Activated CD8-positive, alpha-beta memory T cell treated with anti-CD3 and anti-CD28 coated beads, Interleukin-2, amount 50 U/mL, for 1 hour (primary cell): ENCODE measurements around the gene MEF2A.

Experiments
- DNase-seq: peaks from one replicate; pipeline ENCODE4 v3.0.0-alpha.2; 2020; ENCODE audit errors: extremely low read depth

MEF2A gene

DNA sequence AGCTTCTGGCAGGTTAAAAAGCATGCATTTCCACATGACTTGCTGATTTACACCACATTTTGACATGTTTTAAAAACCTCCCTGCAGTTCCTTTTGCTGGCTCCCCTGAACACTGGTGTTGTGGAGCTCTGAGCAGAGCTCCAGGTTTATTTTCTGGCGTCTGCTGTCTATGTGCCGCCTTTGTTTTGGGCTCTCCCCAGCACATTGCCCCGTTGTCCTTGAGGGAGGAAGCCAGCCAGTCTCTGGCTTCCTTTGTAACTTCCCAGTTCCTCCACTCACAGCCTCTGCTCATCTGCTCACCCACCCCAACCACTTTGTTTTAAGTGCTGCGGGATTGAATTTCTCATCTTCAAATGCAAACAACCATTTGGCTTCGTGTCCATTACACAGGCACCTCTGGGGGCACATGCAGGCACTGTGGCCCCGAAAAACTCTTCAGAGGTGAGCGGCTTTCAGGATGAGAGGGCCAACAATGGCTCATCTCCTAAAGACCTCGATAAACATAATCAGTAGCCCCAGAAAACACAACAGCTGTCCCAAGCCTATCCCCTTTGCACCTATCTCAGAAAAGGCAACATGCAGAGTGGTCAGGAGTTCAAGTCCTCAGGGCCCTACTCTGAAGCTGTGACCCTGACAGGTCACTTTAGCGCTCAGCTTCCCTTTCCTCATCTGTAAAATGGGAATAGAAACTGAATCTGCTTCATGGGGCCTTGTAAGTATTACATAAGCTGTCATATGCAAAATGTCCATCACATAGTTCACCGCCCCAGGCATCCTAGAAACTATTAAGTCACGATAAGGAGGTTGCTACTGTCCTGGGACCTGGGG, 1.3 kb upstream of the MEF2A start:
- no peak for DNase-seq

DNA sequence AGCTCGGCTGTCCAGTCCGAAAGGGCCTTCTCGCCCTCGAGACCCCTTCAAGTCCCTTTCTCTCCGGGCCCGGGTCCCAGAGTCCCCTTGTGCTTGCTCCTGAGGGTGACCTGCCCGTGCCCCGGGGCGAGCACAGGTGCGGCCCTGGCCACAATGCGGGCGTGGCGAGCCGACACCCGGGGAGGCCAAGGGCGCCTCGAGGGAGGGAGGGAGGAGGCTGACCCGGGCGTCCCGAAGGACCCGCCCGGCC, 810 bp upstream of the MEF2A start:
- DNase-seq: no peak

DNA sequence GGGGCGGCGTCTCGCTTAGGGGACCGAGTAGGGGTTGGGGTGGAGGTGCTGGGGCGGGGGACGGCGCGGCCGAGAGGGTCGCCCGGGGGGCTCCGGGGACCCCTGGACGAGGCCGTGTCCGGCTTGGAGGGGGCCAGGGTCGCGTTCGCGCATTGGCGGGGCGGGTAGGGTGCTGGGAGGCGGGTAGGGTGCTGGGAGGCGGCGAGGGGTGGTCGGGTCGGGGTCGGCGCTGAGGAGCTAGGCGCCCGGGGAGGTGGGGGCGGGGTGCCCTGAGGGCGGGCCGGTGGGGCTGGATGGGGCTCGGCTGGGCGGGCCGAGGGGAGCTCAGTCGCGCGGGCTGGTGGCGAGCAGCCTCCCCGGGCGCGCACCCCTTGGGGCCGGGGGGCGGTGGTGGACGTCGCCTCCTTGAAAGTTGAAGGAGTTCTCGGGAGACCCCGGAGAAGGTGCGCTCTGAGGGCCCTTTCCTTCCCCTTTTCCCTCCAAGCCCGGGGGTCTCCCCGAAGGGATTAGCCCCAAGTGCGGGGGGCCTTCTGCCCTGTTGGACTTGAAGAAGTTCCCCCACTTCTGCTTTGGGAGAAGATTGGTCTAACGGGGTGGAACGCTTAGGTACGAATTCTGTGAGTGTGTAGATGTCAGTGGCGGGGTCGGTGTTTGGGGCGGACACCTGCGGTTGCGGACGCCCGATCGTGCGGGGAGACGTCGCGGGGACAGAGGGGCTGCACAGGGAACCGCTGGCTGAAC, 543 bp downstream of the MEF2A start:
- DNase-seq: no peak

GRCh38 chr15:99568625-99569352, 3.0 kb downstream of the MEF2A start:
- DNase-seq: no peak

DNA sequence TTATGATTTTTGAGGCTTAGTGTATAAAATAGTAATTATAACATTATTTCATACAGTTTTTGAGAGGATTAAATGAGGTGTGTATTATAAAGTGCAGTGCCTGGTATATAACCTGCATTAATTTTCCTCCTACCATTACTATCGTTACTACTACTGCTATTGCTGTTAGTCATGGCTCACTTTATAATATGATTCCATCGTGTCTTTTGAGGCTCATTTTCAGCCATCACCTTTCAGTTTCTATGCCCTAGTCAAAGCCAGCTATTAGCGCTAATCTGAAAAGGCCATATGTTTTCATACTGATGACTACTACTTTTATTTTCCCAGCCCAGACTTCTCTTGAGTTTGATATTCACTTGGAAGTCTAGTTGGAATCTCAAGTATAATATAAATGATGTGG, 5.5 kb downstream of the MEF2A start:
- no peak for DNase-seq

DNA sequence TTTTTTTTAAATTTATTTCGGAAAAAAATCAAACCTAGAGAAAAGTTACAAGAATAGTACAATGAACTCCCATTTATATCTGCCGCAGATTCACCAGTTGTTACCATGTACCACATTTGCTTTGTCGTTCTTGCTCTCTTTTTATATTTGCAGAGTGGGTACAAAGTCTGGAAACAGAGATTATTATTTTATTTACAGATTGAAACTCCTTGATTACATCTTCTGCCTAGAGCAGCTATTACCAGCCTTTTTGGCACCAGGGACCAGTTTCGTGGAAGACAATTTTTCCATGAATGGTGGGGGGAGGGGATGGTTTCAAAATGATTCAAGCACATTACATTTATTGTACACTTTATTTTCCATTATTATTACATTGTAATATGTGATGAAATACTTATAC, 8.3 kb downstream of the MEF2A start:
- no peak for DNase-seq

DNA sequence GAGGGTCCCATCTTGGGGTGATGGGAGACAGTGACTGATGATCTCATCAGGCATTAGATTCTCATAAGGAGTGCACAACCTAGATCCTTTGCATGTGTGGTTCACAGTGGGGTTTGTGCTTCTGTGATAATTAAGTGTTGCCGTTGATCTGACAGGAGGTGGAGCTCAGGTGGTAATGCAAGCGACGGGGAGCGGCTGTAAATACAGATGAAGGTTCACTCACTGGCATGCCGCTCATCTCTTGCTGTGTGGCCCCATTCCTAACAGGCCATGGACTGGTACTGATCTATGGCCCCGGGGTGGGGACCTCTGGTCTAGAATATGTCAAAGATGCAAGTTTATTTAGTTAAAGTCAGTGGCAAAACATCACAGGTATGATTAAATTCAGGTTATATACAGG, 8.7 kb downstream of the MEF2A start:
- no peak for DNase-seq

- no peak for DNase-seq
Observed at GRCh38 chr15:99578809-99579208, 13.0 kb downstream of the MEF2A start.

DNA sequence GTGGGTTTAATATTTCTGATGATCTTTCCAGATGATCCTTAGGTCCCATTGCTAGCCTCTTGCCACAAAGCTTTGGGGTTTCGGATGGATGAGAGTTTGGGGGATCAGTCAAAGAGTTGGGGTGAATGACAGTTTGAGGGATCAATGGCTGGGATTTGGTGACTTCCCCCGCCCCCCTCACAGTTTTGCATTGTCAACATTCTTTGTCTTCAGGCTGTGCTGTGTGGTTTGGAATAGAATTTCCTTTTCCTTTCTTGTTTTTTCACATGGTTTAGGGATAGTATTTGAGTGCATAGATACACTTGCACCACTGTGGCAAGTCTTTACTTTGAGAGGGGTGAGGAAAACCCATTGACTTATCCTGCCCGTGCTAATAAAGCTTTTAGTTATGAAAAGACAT, 14.3 kb downstream of the MEF2A start:
- no peak for DNase-seq

DNA sequence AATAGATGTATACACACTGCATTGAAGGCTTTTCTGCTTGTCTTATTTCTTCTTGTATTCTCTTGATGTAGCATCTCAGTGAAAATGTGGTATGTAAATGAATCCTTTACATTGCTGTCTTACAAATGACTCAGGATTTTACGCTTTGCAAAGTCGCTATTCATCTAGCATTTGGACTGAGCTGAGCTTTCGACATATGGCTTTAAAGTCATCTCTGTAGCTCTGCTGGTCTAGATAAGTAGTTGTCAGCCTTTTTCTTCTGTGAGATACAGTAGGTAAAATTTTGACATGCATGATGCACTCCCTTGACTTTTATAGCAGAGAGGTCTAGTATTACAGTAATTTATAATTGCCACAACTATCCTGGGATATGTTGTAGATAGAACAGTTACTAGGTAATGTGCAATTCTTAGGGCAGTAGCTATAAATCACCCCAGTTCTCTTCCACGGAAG, 16.8 kb downstream of the MEF2A start:
- DNase-seq: no peak

DNA sequence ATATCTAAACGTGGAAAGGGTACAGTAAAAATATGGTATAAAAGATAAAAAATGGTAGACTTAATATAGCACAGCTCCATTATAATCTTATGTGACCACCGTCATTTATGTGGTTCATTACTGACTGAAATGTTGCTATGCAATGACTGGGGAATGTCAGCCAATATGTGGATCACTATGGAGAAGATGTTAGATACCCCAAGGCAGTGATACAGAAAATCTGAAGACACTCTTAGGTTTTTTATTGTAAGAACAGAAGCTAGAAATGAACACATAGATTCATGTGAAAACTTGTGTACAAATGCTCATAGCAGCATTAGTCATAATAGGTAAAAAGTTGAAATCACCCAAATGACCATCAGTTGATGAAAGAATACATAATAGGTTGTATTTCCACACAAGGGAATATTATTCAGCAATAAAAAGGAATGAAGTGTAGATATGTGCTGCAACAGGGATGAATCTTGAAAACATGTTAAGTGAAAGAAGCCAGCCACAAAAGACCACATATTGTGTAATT, 18.4 kb downstream of the MEF2A start:
- no peak for DNase-seq

DNA sequence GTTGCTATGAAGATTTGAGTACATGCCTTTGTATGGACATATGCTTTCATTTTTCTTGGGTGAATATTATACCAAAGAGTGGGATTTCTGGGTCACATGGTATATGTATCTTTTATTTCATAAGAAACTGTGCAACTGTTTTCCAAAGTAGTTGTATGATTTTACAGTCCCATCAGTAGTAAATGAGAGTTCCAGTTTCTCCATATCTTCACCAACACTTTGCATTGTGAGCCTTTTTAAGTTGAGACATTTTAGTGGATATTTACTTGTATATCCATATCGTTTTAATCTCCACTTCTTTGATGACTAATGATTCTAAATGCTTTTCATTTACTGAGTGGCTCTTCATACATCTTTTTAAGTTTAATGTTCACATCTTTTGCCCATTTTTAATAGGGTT, 20.3 kb downstream of the MEF2A start:
- no peak for DNase-seq

DNA sequence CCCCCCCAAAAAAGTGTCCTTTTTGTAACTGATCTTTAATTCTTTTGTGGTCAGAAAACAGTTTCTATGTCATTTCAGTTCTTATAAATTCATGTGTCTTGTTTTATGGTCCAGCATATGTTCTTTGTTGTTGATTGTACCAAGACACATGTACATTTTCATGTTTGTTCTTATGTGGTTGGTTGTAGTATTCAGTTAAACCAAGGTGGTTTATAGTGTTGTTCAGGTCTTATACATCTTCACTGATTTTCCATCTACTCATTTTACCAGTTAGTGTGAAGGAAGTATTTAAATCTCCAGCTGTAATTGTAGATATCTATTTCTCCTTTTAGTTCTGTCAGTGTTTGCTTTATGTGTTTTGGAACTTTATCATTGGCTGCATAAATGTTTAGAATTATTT, 24.0 kb downstream of the MEF2A start:
- DNase-seq: no peak

DNA sequence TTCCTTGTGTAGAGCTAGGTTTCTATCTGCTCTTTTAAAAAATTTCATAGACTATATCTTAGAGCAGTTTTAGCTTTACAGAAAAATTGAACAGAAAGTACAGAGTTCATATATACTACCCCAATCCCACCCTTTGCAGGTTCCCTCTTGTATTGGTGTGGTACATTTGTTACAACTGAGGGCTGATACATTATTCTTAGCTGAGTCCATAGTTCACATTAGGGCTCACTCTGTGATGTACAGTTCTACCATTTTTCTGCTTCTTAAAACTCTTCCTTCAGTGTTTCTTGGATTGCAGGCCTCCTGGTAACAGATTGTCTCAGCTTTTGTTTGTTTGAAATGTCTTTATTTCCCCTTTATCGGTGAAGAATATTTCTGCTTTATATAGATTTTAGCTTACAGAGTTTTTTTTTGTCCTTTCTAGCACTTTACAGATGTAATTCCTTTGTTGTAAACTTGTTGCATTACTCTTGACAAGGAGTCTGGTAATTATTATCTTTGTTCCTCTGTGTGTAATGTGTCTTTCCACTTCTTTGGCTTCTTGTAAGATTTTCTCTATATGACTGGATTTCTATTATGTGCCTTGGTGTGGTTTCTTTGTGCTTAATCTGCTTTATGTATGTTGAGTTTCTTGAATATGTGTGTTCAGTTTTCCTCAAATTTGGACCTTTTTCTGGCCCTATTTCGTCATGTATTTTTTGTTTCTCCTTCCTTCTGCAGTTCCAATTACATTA, 25.3 kb downstream of the MEF2A start:
- DNase-seq: no peak

GRCh38 chr15:99592145-99592791, 26.5 kb downstream of the MEF2A start:
- DNase-seq: no peak

GRCh38 chr15:99593070-99593469, 27.3 kb downstream of the MEF2A start:
- DNase-seq: no peak

DNA sequence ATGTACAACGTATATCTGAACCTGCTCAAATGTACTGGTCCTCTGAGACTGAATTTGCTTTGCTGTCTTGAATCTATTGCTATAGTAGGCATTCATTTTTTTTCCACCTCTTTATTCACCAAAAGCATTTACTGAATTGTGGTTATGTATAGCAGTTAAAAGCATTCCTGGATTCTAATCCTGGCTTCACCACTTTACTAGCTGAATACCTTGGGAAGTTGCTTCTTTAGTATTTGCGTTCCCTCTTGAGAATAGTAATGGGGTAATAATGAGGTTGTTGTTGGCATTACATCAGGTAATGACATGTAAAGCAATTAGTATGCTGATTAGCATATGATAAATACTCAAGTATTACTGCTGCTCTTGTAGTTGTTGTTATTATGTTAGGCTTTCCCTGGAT, 29.1 kb downstream of the MEF2A start:
- DNase-seq: no peak

DNA sequence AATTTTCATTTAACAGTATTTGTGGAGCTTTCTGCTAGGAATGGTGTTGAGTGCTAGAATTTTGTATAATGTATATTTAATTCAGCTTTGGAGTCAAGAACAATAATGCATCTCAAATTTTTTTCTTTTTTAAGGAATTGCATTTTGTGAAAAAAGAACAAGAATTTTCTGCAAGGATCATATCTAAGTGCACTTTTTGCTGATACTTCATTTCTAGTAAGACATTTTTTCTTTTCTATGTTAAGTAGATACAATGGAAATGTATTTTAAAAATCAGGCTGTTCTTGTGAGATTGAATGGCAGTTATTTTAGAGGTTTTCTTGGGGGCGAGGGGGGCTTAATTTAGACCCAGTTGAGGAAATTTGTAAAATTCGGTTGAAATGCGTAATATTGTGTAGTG, 32.5 kb downstream of the MEF2A start:
- no peak for DNase-seq

- no peak for DNase-seq
Observed at GRCh38 chr15:99603828-99604227, 38.0 kb downstream of the MEF2A start.

- no peak for DNase-seq
Observed at GRCh38 chr15:99604865-99605264, 39.1 kb downstream of the MEF2A start.

DNA sequence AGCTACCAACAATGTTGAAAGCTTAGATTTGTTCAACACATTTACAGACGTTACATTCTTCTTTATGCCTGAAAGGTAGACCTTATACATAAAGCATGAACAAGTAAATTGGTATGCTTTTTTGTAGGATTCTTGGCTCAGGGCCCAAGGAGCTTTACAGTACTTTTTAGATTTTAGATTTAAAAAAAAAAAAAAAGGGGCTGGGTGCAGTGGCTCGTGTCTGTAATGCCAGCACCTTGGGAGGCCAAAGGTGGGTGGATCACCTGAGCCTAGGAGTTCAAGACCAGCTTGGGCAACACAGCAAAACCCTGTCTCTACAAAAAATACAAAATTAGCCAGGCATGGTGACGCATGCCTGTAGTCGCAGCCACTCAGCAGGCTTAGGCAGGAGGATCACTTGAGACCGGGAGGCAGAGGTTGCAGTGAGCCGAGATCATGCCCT, 39.7 kb downstream of the MEF2A start:
- no peak for DNase-seq
